Left lung (tissue), 10 donors: ENCODE measurements around the gene PKHD1. TPM values are rescaled to one million over a fixed set of nuclear protein-coding genes. Genes with fewer than 3 reads are reported as not detected.
A peak's percentile ranks its signal among the peaks of the same experiment; 100 is the strongest.

ENCODE experiments used
- ATAC-seq: fragments of 200-7000 bp; cut with Tn5 transposase; one replicate; pipeline ENCODE4 v1.9.1; 2020; ENCODE audit warnings: moderate library complexity
- DNase-seq, 4 donors: peaks; one replicate each; pipeline ENCODE4 v3.0.0-alpha.2; 2013 to 2020
- H3K27ac ChIP-seq, 2 donors: fragments of 200-600 bp; sonication (generic) in 1 of 2; one replicate each; pipeline versions ENCODE4 v1.5.0 to v1.8.0; 2020 to 2021
- H3K27me3 ChIP-seq, 2 donors: fragments of 200-600 bp; sonication (generic) in 1 of 2; one replicate each; pipeline versions ENCODE4 v1.5.0 to v1.8.0; 2020 to 2021
- H3K36me3 ChIP-seq, 2 donors: fragments of 200-600 bp; sonication (generic) in 1 of 2; one replicate each; pipeline versions ENCODE4 v1.5.0 to v1.8.0; 2020 to 2021
- H3K4me1 ChIP-seq, 2 donors: fragments of 200-600 bp; one replicate each; pipeline ENCODE4 v1.8.0; 2021
- H3K4me3 ChIP-seq, 2 donors: fragments of 200-600 bp; sonication (generic) in 1 of 2; one replicate each; pipeline versions ENCODE4 v1.5.0 to v1.8.0; 2020 to 2021; ENCODE audit warnings: mild to moderate bottlenecking in 1 of 2
- H3K9me3 ChIP-seq, 2 donors: fragments of 200-600 bp; sonication (generic) in 1 of 2; one replicate each; pipeline versions ENCODE4 v1.5.0 to v1.8.0; 2020 to 2021
- intact Hi-C, 2 donors: fragments of 100-400 bp; cut with DNase I; formaldehyde crosslinking; loops; one replicate each; pipeline versions ENCODE4 v1.11.2 to v1.14.2; 2022
- polyA plus RNA-seq, 6 donors: library from polyadenylated mRNA; unstranded; fragments of 120-200 nt; gene quantifications; one replicate each; pipeline ENCODE4 v1.2.1, GENCODE V29; 2013; ENCODE audit not compliant: insufficient read length in 6 of 6
- total RNA-seq, 2 donors: library from RNA; stranded (reverse); fragmentation: NEBNext Ultra II Directional; extraction: Animal tissue kit (Norgen Biotek cat#: 25700); gene quantifications; one replicate each; pipeline ENCODE4 v1.2.1, GENCODE V29; 2021
- TF ChIP-seq, protein P1 (sequence below), 2 donors: fragments of 200-600 bp; sonication (generic) in 1 of 2; IDR thresholded peaks; one replicate each; pipeline versions ENCODE4 v1.5.0 to v1.8.0; 2021; ENCODE audit warnings: antibody characterized with exemption in 2 of 2
- donor health status: DM: no; HTN: yes; CAD: no.
- donor health status: DM: no; HTN: no; CAD: no.

The PKHD1 gene
- total and polyA plus RNA-seq, 8 donors = 0.29 to 7.9 (median 6.2) TPM

DNA sequence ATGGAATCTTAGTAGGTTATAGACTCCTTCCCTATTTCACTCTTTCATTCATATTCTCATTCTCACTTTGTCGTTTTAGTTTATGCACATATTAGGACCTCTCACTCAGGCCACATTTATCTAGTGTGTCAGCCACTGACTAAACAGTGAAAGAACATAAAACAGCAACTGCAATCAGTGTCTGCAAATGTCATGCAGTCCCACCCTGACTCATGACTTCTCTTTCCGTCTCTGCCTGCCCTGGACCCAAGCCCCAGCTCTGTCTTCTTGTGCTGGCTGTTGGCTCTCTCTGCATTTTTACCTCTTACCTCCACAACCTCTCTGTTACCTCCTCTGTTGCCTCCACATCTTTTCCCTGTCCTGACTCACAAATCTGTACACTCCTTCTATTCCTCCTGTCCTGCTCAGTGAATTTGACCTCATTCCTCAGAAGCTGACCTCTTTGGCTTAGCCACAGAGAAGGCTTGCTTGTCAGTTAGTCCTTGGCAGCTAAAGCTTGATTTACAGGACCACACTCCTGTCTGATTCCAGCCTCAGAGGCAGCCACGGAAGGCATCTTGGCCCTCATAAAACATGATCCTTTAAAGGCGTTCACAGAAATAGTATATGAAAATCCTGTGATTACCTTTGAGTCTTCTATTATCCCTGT, 247.6 kb downstream of the PKHD1 start:
- intact Hi-C loops = no loop called here
- H3K4me1 ChIP-seq = no peaks in the 10 kb centered on the region
- DNase-seq = no peak
- no peaks in the 10 kb centered on the region for H3K27me3 ChIP-seq
- no peaks in the 10 kb centered on the region for H3K9me3 ChIP-seq
- no peak for ATAC-seq
- no peaks in the 10 kb centered on the region for H3K36me3 ChIP-seq
- H3K4me3 ChIP-seq = no peak overlapping the region
- H3K27ac ChIP-seq = no peak overlapping the region
- TF ChIP-seq, protein P1, sequence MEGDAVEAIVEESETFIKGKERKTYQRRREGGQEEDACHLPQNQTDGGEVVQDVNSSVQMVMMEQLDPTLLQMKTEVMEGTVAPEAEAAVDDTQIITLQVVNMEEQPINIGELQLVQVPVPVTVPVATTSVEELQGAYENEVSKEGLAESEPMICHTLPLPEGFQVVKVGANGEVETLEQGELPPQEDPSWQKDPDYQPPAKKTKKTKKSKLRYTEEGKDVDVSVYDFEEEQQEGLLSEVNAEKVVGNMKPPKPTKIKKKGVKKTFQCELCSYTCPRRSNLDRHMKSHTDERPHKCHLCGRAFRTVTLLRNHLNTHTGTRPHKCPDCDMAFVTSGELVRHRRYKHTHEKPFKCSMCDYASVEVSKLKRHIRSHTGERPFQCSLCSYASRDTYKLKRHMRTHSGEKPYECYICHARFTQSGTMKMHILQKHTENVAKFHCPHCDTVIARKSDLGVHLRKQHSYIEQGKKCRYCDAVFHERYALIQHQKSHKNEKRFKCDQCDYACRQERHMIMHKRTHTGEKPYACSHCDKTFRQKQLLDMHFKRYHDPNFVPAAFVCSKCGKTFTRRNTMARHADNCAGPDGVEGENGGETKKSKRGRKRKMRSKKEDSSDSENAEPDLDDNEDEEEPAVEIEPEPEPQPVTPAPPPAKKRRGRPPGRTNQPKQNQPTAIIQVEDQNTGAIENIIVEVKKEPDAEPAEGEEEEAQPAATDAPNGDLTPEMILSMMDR (IDR thresholded peaks at IDR 0.05) = no peak

DNA sequence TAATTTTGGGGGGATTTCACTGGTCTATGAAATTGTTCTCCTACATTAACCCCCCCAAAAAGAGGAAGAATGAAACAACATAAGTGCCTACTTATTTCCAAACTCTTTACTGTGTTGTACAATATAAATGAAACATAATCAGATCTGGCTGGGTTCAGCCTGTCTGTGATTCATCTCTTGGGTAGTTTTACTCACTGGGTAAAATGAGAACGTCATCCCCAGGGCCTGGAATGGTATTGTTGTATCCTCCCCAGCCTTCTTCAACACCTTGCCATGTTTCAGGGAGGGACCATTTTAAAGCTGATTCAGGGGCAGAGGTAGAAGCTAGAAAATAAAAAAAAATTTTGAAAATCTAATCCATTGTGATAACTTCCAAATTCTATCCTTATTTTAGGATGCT, 256.7 kb downstream of the PKHD1 start:
- TF ChIP-seq, protein P1 (IDR thresholded peaks at IDR 0.05) = no peak
- H3K4me3 ChIP-seq = no peak overlapping the region
- H3K36me3 ChIP-seq = no peaks in the 10 kb centered on the region
- no peak for DNase-seq
- intact Hi-C loops = no loop called here
- H3K27me3 ChIP-seq = no peaks in the 10 kb centered on the region
- no peaks in the 10 kb centered on the region for H3K4me1 ChIP-seq
- H3K9me3 ChIP-seq = no peaks in the 10 kb centered on the region
- no peak overlapping the region for H3K27ac ChIP-seq
- ATAC-seq = no peak

DNA sequence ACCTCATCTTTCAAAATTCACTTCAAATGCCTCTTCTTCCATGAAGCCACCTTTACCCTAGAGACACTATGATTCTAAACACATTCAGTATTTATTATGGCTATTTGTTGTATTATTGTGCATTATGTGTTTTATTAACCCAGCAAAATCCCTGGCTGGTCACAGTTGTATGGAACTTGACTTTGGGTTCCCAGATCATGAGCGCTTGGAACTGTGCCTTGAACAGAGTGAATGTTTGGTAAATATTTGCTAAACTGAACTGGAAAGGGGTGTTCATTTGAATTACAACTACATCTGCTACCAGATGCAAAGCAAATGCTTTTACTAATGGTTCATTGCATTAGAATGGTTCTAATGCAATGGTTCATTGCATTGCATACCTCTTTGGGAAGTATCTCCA, 259.8 kb downstream of the PKHD1 start:
- intact Hi-C loops = no loop called here
- Histone ChIP-seq H3K4me1 (no peaks in the 10 kb centered on the region), H3K36me3 (no peaks in the 10 kb centered on the region), H3K27me3 (no peaks in the 10 kb centered on the region), H3K27ac (no peak overlapping the region), H3K9me3 (no peaks in the 10 kb centered on the region), H3K4me3 (no peak overlapping the region)
- DNase-seq = no peak
- no peak for ATAC-seq
- TF ChIP-seq, protein P1 (IDR thresholded peaks at IDR 0.05) = no peak

DNA sequence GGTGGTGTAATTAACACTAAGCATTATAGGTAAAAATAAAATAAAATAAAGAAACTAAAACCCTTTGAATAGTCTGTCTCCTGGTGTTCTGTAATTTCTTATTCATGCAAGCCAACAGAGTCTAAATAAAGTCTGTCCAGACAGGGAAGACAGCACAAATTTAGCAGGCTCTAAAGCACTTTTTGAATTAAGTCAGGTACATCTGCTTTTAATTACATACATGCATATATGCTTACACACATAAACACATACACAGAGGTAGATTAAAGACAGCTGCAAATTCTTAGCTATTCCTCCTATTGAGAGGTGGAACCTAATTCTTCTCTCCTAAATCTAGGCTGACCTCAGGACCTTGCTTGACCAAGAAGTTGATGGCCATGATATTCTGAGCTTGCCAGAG, 262.5 kb downstream of the PKHD1 start:
- H3K4me1 ChIP-seq = no peaks in the 10 kb centered on the region
- intact Hi-C loops = no loop called here
- no peak for ATAC-seq
- no peaks in the 10 kb centered on the region for H3K9me3 ChIP-seq
- TF ChIP-seq, protein P1 (IDR thresholded peaks at IDR 0.05) = no peak
- H3K27me3 ChIP-seq = no peaks in the 10 kb centered on the region
- no peak for DNase-seq
- H3K27ac ChIP-seq = no peak overlapping the region
- no peaks in the 10 kb centered on the region for H3K36me3 ChIP-seq
- no peak overlapping the region for H3K4me3 ChIP-seq

DNA sequence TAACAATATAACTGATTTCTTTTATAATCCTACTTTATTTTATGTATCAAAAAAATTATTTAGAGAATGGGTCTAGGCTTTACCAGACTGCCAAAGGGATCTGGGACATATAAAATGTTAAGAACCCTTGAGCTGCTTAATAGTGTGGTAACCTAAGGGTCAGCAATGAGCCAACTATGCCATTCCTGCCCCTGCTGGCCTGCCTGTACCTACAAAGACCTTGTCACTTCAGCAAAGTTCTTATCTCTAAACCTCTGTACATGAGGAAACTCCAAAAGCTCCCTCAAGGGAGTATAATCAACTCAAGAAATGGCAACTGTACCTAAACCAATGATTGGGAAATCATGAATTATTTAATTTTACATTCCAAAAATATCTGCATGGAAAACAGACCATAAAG, 266.9 kb downstream of the PKHD1 start:
- Histone ChIP-seq H3K4me3 (no peak overlapping the region), H3K4me1 (no peaks in the 10 kb centered on the region), H3K27ac (no peak overlapping the region), H3K27me3 (no peaks in the 10 kb centered on the region), H3K9me3 (no peaks in the 10 kb centered on the region), H3K36me3 (no peaks in the 10 kb centered on the region)
- DNase-seq = no peak
- TF ChIP-seq, protein P1 (IDR thresholded peaks at IDR 0.05) = no peak
- intact Hi-C loops = no loop called here
- ATAC-seq = peak; percentile 82
